ENCODE data around the gene SPATA31C1.
"Not testable (repeated sequence)": the region's sequence is repeated elsewhere in the genome, so short reads cannot be mapped to it uniquely, and the experiment has no call there.

SPATA31C1 gene

GRCh38 chr9:87917662-87918061 is at the start of gene SPATA31C1:
TSS of gene SPATA31C1 (plus strand) at chr9:87917962.
- DNase-seq, result not testable (repeated sequence)

- no peak for DNase-seq
These were observed 49.6 kb upstream of the SPATA31C1 start for GRCh38 chr9:87868175-87868574.

GRCh38 chr9:87868635-87869034 is 49.1 kb upstream of the SPATA31C1 start:
- no peak for DNase-seq

- no peak for DNase-seq
These were observed 48.7 kb upstream of the SPATA31C1 start for GRCh38 chr9:87869082-87869481.

DNA sequence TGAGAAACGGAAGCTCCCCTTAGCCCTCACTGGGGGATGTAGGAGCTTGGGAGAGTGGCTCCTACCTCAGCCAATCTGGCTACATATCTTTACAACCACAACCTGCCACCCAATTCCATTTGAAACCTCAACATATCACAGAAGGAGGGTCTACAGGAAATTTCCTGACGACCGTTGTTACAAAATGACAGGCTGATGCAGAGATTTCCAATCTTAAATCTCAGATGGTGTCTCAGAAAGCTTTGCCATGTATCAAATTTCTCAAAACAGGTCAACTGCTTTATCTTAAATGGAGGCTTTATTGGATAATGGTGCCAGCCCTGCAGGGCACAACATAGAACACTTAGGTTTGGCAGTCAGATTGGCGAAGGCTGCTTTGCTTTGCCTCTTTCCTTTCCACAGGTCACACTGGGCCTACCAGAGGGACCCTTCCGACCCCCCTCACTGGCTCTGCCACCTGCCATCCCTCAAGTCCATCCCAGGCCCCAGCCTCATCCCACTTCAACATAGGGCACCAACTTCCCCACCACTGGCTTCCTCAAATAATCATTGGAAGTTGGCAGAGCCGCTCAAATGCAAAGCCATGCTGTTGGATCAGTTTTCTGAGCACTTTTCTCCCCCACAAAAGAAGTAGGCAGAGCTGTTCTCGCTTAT is 46.2 kb upstream of the SPATA31C1 start:
- DNase-seq, result no peak

- no peak for DNase-seq
These were observed 45.6 kb upstream of the SPATA31C1 start for GRCh38 chr9:87872079-87872624.

GRCh38 chr9:87873607-87874303 is 44.0 kb upstream of the SPATA31C1 start:
- DNase-seq, result no peak

DNA sequence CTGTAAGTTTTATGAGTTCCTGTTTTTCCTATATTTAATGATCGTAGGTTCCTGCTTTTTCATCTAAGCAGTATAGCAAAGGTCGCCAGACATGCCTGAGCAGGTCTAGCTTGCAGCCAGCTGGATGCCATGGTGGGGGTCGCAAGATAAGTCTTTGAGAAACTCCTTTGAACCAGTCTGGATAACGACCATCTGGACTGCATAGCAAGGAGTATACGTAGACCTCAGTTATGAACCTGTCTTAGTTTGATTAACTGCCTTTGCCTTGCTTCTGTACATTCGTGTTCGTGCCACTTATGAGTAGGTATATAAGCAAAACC is 43.5 kb upstream of the SPATA31C1 start:
- no peak for DNase-seq

DNA sequence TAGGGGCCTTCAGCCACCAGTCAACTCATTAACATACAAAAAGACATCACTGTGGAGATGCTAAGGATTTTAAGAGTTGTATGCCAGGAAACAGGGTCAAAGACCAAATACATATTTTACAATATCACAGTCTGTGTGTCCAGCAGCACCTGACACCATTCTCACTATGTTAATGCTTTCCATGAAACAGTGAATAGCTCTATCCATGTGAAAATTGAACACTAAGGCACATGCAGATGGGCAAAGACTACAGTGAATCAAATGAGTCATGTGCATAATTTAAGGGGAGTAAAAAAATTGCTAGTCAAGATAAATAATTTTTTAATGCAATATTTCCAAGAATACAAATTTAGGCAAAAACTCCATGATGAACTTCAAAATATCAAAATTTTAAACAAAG is 42.7 kb upstream of the SPATA31C1 start:
- no peak for DNase-seq

DNA sequence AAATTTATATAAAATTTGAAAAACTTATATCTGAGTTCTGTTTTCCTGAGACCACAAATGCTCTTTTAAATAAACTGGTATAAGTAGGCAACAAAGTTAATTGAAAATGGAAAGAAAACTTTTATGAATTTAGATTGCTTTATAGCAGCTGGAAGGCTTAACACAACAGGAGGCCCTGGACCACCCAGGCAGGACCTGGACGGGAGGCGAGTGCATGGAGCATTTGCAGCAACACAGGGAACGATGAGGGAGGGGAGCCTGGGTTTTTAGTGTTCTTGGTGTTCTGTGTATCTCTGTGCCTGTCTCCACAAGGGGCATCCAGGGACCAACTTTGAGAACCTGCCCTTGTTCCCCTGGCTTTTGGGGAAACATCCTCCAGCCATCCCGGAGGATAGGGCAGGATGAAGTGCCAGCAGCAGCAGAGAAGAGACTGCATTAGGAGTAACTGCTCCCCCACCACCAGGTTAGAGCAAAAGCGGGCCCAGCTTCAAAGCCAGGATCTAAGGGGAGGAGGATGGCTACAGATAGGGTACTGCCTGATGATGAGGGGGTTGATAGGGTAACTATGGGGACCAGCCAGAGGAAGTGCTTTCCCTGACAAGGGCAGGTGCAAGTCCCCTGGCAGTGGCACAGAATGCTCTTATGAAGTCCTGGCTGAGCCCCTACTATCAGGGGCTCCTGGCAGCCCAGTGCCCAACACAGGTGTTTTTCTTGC is 41.8 kb upstream of the SPATA31C1 start:
- DNase-seq, result no peak

GRCh38 chr9:87876708-87877107 is 41.1 kb upstream of the SPATA31C1 start:
- DNase-seq, result no peak

DNA sequence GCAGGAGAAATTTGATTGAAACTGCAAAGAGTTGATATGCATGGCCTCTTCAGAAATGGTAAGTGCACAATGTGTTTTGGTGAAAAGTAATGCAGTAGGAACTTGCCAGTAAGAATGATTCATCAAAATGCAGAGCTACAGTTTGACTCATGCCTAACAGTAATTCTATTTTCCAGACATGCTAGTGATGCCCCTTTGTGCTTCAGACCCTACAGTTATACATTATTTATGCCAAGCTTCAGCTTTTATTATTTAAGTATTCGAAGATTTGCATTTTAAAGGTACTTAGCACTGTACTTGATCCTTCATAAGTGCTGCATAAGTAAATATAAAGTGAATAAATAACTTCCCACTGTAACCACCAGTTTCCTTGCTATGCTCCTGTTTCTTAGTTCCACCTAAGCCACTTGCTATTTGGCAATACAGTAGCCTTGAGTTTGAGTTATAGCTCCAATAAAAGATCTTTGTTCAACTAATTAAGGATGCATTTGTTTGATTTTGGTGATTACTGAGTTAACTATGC is 38.7 kb upstream of the SPATA31C1 start:
- DNase-seq, result no peak

GRCh38 chr9:87880116-87880515 is 37.6 kb upstream of the SPATA31C1 start:
- no peak for DNase-seq

GRCh38 chr9:87880683-87881082 is 37.1 kb upstream of the SPATA31C1 start:
- DNase-seq, result no peak

GRCh38 chr9:87882627-87883026 is 35.1 kb upstream of the SPATA31C1 start, which contains the start of gene SPATA31E1:
TSS of gene SPATA31E1 (plus strand) at chr9:87882877. CDS start at chr9:87882892, 15 bp downstream.
- DNase-seq, result no peak

DNA sequence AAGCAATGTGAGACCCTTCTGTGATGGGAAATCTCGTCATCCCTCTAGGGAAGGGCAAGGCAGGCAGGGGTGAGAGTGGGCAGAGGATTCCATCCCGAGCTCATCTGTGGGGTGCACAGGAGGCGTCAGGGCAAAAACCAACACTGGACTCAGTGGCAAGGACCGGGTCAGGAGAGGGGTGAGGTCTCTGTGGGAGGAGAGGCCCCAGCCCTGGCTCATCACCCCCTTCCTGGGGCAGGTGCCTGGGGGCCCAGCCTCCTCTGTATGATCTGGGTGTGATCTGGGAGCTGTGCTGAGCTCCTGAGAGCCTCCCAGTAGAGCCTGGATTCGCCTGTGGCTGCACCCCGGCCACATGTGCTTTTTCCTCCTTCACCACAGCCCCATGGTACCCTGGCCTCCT is 34.5 kb upstream of the SPATA31C1 start:
- no peak for DNase-seq

- no peak for DNase-seq
These were observed 33.8 kb upstream of the SPATA31C1 start for GRCh38 chr9:87883990-87884389.

GRCh38 chr9:87884578-87885459 is 32.9 kb upstream of the SPATA31C1 start:
- no peak for DNase-seq

DNA sequence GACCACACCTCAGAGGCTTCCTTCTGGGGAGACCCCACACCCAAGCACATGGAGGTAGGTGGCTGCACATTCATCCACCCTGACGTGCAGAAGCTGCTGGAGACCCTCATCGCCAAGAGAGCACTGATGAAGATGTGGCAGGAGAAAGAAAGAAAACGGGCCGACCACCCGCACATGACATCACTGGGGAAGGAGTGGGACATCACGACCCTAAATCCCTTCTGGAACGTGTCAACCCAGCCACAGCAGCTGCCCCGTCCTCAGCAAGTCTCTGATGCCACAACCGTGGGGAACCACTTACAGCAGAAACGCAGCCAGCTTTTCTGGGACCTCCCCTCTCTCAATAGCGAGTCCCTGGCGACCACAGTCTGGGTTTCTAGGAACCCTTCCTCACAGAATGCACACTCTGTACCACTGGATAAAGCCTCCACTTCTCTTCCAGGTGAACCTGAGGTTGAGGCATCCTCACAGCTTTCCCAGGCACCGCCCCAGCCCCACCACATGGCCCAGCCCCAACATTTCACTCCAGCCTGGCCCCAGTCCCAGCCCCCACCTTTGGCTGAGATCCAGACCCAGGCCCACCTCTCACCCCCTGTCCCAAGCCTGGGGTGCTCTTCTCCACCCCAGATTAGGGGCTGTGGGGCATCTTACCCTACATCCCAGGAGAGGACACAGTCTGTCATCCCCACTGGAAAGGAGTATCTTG is 32.1 kb upstream of the SPATA31C1 start:
- no peak for DNase-seq

- DNase-seq, result no peak
These were observed 31.4 kb upstream of the SPATA31C1 start for GRCh38 chr9:87886210-87886932.

GRCh38 chr9:87886933-87887505 is 30.7 kb upstream of the SPATA31C1 start:
- no peak for DNase-seq

Data from cortex of kidney (tissue), 1 donor.